ENCODE data around the gene CTSW.
"Not testable (repeated sequence)": the region's sequence is repeated elsewhere in the genome, so short reads cannot be mapped to it uniquely, and the experiment has no call there.

CTSW gene, protein sequence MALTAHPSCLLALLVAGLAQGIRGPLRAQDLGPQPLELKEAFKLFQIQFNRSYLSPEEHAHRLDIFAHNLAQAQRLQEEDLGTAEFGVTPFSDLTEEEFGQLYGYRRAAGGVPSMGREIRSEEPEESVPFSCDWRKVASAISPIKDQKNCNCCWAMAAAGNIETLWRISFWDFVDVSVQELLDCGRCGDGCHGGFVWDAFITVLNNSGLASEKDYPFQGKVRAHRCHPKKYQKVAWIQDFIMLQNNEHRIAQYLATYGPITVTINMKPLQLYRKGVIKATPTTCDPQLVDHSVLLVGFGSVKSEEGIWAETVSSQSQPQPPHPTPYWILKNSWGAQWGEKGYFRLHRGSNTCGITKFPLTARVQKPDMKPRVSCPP

GRCh38 chr11:65879617-65880016, at the start of gene CTSW:
CTSW (plus strand) TSS chr11:65879837; CDS start chr11:65879855, 18 bp downstream.
- DNase-seq (ENCODE audit: low read depth in 3 of 3), result no peak

- DNase-seq (ENCODE audit: low read depth in 3 of 3), result not testable (repeated sequence)
Observed at GRCh38 chr11:65832231-65832630, 47.4 kb upstream of the CTSW start.

- peak; percentile 90 to 92 (median 91) for DNase-seq (ENCODE audit: low read depth in 3 of 3)
Observed at GRCh38 chr11:65833297-65834030, 46.2 kb upstream of the CTSW start, which contains the start of gene SNX32. SNX32 (plus strand) TSS chr11:65833963; CDS start chr11:65834066, 103 bp downstream.

GRCh38 chr11:65834202-65834601, 45.4 kb upstream of the CTSW start:
- DNase-seq (ENCODE audit: low read depth in 3 of 3), result no peak

GRCh38 chr11:65842144-65842543, 37.5 kb upstream of the CTSW start:
- no peak for DNase-seq (ENCODE audit: low read depth in 3 of 3)

DNA sequence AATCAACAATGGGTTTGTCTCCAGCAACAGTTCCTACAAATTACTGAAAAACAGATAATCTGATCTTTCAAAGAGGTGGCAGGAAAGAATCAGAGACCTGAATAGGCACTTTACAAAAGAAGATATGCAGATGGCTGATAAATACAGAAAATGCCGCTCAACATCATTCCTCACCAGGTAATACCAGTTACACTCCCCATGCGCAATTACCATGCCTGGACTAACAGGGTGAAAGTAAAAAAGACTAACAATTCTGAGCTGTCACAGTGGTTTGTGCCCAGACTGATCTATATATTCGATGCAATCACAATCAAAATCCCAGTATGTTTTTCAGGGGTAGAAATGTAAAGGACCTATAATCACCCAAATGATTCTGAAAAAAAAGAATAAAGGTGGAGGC, 35.8 kb upstream of the CTSW start:
- DNase-seq (ENCODE audit: low read depth in 3 of 3), result no peak

GRCh38 chr11:65844231-65844872, 35.3 kb upstream of the CTSW start:
- no peak for DNase-seq (ENCODE audit: low read depth in 3 of 3)

DNA sequence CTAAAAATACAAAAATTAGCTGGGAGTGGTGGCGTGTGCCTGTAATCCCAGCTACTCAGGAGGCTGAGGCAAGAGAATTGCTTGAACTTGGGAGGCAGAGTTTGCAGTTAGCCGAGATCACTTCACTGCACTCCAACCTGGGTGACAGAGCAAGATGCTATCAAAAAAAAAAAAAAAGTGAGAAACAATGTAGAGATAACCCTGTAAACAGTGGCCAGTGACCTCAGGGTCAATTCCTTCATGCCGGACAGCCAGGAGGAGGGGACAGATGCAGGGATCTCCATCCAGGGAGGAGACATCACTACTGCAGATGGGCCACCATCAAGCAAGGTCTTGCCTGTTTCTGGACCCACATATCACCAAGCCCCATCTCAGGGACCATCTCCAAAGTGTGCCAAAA, 31.9 kb upstream of the CTSW start:
- no peak for DNase-seq (ENCODE audit: low read depth in 3 of 3)

DNA sequence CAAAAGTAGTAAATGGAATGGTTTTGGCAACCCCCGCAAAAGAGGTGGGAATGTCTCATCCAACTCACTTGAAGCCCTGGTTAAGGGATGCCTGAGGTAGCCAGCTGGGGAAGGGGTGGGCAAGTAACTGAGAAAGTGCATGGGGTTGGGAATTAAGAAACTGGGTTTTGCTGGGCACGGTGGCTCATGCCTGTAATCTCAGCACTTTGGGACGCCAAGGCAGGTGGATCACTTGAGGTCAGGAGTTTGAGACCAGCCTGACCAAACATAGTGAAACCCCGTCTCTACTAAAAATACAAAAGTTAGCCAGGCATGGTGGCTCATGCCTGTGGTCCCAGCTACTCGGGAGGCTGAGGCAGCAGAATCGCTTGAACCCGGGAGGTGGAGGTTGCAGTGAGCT, 30.9 kb upstream of the CTSW start:
- DNase-seq (ENCODE audit: low read depth in 3 of 3), result not testable (repeated sequence)

GRCh38 chr11:65849366-65849765, 30.3 kb upstream of the CTSW start:
- no peak for DNase-seq (ENCODE audit: low read depth in 3 of 3)

- DNase-seq (ENCODE audit: low read depth in 3 of 3), result no peak
Observed at GRCh38 chr11:65849771-65850216, 29.8 kb upstream of the CTSW start.

- DNase-seq (ENCODE audit: low read depth in 3 of 3), result no peak
Observed at GRCh38 chr11:65850217-65851082, 29.2 kb upstream of the CTSW start.

DNA sequence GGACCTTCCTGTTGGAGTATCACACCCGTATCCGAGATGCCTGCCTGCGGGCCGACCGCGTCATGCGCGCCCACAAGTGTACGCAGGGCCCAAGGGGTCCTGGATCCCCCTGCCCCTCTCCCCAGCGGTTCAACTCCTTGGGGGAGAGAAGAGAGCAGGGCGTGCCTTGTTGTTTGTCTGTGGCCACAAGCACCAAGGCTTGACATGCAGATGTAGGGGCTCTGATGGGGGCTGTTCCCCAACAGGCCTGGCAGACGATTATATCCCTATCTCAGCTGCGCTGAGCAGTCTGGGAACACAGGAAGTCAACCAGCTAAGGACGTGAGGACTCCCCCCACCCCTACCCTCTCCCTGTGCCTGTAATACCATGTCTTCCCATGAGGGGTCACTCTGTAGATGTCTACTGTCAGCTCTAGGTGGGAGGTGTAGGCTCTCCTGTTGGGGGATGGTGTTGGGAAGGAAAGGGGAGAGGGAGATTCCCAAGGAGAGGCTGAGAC, 28.5 kb upstream of the CTSW start:
- DNase-seq (ENCODE audit: low read depth in 3 of 3), result no peak

GRCh38 chr11:65851811-65852507, 27.7 kb upstream of the CTSW start:
- no peak for DNase-seq (ENCODE audit: low read depth in 3 of 3)

DNA sequence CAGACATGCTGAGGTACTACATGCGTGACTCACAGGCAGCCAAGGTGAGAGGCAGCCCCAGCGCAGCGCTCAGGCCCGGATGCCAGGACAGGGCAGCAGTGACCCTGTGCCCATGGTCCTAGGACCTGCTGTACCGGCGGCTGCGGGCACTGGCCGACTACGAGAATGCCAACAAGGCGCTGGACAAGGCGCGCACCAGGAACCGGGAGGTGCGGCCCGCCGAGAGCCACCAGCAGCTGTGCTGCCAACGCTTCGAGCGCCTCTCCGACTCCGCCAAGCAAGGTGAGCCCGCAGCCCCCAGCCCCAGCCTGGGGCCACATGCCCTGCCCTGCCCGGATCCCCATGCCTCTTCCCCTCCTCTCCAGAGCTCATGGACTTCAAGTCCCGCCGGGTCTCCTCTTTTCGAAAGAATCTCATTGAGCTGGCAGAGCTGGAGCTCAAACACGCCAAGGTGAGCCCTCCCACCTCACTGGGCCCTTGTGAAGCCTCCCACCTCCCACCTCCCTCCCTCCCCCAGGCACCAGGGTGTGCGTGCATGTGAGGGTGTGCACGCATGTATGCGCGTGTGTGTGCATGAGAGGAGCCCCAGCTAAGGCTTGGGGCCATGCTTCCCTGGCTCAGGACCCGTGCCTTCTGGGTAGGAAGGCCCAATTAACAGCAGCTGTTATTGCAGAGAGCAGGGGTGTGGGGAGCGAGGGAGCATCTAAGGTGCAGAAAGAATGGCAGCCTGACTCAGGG, 27.0 kb upstream of the CTSW start:
- DNase-seq (ENCODE audit: low read depth in 3 of 3), result no peak

- DNase-seq (ENCODE audit: low read depth in 3 of 3), result no peak
Observed at GRCh38 chr11:65853246-65853979, 26.2 kb upstream of the CTSW start.

DNA sequence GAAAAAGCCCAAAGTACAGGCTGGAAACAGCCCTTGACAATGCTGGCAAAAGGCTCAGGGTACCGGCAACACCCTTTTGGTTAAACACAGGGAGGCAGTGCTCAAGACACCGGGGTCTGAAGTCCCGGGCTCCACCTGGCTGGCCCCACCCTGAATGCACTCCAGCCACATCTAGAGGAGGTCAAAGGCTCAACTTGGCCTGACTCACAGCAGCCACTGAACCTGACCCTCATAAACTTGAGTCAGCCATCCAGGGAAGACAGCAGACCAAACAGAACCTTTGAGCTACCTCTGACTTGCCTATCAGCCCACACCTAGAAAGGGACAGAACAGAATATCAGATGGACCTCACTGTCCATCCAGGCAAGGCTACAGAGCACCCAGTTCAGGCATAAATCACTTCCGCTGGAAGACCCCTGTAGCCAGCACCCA, 25.5 kb upstream of the CTSW start:
- DNase-seq (ENCODE audit: low read depth in 3 of 3), result no peak

DNA sequence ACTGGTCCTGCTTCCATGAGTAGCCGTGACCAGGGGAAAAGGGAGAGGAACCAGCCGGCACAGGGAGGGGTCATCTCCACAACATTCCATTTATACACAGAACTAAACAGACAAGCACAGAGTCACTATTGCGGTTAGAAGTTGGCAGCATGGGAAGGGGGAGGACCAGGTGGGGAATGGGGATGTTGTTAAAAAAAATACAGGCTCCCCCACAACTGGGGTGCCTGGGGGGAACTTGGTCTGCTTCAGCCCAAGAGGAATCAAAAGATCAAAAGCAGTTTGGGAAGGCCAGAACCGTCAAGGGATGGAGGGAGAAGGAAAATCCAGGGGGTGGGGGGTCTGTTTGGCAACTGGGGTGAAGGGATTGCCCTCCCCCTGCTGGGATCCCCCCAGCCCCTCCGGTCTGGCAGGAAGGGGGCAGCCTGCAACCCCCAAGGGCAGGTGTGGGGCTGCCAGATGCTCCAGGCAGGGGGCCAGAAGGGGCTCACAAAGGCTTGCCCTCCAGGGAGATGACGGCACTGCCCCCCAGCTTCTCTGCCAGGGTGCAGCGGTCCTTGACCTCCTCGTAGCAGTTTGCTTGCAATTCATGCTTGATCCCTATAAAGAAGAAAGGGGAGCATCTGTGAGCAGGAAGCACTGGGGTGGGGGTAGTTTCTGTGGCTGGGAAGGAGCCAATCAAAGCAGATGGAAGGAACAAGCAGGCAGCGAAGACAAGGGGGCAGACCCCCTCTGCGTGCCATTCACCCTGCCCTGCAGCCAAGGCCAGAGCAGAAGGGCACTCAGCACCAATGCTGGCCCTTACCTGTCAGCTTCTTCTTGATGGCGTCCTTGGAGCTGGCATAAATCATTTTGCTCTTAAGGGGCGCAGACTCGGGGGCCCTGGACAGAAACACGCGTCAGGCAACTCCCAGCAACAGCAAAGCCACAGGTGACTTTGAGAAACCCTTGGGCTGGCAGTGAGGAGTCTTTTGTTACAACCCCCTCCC, 24.5 kb upstream of the CTSW start:
- DNase-seq (ENCODE audit: low read depth in 3 of 3), result no peak
